ENCODE measurements around the gene TREML2.

DNA sequence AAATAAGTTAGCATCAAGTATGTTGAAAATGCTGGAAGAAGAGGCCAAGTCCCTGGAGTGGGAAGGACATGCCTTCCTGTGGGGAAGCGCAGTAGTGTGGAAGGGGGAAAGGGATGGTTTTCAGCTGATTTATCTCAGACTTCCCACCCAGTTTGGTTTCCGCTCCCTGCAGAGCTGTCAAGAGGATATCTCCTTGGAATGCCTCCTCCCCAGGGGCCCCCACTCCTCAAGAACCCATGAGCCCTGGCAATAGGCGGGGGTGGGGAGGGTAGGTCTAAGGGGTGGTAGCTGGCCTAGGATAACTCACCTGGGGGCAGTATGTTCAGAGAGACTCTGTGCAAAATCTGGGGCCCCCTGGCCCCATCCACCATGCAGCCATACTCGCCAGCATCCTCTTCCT, 47.5 kb downstream of the TREML2 start:
- TF ChIP-seq, protein P1, sequence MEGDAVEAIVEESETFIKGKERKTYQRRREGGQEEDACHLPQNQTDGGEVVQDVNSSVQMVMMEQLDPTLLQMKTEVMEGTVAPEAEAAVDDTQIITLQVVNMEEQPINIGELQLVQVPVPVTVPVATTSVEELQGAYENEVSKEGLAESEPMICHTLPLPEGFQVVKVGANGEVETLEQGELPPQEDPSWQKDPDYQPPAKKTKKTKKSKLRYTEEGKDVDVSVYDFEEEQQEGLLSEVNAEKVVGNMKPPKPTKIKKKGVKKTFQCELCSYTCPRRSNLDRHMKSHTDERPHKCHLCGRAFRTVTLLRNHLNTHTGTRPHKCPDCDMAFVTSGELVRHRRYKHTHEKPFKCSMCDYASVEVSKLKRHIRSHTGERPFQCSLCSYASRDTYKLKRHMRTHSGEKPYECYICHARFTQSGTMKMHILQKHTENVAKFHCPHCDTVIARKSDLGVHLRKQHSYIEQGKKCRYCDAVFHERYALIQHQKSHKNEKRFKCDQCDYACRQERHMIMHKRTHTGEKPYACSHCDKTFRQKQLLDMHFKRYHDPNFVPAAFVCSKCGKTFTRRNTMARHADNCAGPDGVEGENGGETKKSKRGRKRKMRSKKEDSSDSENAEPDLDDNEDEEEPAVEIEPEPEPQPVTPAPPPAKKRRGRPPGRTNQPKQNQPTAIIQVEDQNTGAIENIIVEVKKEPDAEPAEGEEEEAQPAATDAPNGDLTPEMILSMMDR (IDR thresholded peaks at IDR 0.05): no peak
- TF ChIP-seq POLR2A (IDR thresholded peaks at IDR 0.05): no peak

All from right lobe of liver (tissue), 4 donors.